Left ventricle myocardium superior (tissue), 1 donor: Measurements from ENCODE around the gene CBX5. TPM values are rescaled to one million over a fixed set of nuclear protein-coding genes. Genes with fewer than 3 reads are reported as not detected.
A peak's percentile ranks its signal among the peaks of the same experiment; 100 is the strongest.
"Not testable (repeated sequence)": the region's sequence is repeated elsewhere in the genome, so short reads cannot be mapped to it uniquely, and the experiment has no call there.

ENCODE experiments used
- ATAC-seq: fragments of 200-7000 bp; cut with Tn5 transposase; one replicate; pipeline ENCODE4 v1.9.1; 2020; ENCODE audit warnings: mild to moderate bottlenecking, moderate library complexity
- DNase-seq: peaks from one replicate; pipeline ENCODE4 v3.0.0-alpha.2; 2020
- intact Hi-C: fragments of 100-400 bp; cut with micrococcal nuclease; formaldehyde crosslinking; loops from one replicate; pipeline ENCODE4 v1.11.0; 2022
- long read RNA-seq: library from polyadenylated mRNA; unstranded; transcript quantifications from one replicate; pipeline ENCODE4 v2.0.0, GENCODE V29; 2021
- total RNA-seq: library from RNA; stranded (reverse); fragmentation: NEBNext Ultra II Directional; extraction: Animal tissue kit (Norgen Biotek cat#: 25700); gene quantifications from one replicate; pipeline ENCODE4 v1.2.1, GENCODE V29; 2021
- donor health status: DM: no; HTN: yes; CAD: no; lungs with severe emphysema.

CBX5 gene
- 48.0 TPM for total RNA-seq
- long read RNA-seq, full-length matches to known transcripts = 59 of 70 reads
- long read RNA-seq, partial matches to known transcripts = 4 of 70 reads
- long read RNA-seq, other reads (novel, unspliced or antisense) = 7 of 70 reads

DNA sequence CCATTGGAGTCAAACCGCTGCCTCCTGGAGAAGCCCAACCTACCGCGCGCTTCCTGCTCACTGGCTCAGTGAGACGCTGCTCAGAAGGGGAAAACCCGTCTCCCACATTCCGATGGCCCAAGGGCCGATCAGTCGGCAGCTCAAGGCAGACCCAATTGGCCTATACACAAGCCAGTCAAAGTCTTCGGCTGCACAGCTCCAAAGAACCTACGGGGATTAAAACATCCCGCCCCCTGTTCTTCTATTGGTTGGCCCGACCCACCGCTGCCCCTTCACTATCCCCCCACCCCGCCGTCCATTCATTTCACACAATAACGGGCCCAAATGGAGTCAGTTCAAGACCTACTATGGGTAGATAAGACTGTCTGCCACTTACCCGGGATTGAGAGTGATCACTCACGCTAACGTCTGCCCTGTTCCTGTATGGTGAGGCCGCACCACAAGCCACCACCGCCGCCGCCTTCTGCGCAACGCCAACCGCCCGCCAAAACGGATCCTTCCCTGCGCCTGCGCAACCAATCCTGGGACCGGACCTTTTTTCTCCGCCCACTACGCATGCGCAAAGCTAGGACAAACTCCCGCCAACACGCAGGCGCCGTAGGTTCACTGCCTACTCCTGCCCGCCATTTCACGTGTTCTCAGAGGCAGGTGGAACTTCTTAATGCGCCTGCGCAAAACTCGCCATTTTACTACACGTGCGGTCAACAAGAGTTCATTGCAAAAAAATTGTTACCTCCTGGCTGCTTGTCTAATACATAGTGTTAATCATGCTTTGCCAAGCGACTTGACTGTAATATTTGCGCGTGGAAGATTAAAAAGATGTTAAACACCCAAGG lies at the start of gene CBX5:
TSS of gene CBX5 (minus strand) at position 491 of the 836 bp plus-strand sequence. CDS start 22,472 bp downstream, outside the sequence.
- intact Hi-C loops = no loop called here
- peak; percentile 98 for DNase-seq
- ATAC-seq = peak; percentile 88

DNA sequence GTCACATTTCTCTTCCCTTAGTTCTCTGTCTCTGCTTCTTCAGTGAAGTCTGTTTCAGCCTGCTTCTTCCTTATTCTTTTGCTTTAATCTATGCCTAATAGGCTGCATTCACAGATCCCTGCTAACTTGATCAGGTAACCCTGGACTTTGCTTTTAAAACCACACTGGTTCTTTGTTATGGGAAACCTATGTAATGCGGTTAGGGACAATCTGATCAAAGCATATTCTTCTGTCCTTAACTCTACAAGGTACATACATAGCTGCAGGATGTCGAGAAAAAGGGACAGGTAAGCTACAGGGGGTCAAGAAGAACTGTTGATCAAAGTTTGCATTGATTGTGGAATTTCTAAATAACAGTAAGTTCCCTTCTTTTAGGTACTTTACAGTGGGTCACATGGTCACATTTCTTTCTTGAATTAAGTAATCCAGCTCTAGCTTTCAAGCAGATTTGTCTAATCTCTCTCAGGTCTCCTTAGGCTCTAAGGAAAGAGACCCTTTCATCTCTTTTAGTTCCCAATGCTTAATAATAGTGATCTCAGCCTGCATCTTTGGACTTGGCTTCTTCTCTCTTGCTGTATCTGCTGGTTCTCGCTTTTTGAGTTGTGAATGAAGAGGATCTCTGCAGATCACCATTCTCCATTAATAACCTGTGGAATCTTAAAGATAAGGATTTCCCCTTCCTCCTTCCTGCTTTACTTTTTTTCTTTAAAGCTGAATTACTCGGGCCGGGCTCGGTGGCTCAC lies 48.8 kb upstream of the CBX5 start:
- intact Hi-C loops = no loop called here

DNA sequence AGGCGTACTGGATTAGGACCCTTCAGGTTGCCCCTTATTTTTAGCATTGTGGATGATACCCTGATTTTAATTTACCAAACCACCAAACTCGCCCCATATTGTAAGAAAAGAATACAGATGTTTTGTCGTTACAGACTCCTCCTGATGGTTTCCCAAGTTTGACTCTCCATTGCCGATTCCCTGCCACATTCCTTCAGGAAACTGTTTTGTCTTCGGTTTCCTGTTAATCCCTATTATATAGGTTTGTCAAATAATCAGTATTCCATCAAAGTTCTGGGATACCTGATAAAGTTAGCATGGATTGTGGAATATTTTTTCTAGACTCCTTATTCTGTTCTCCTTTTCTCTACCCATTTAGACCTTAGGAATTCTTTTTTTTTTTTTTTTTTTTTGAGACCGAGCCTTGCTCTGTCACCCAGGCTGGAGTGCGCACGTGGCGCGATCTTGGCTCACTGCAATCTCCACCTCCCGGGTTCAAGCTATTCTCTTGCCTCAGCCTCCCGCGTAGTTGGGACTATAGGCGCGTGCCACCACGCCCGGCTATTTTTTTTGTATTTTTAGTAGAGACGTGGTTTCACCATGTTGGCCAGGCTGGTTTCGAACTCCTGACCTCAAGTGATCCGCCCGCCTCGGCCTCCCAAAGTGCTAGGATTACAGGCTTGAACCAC lies 45.7 kb upstream of the CBX5 start:
- intact Hi-C loops, ATAC-seq, DNase-seq: not testable (repeated sequence)

More for the DNA sequence above, 48.8 kb upstream of the CBX5 start:
- no peak for ATAC-seq
- no peak for DNase-seq

DNA sequence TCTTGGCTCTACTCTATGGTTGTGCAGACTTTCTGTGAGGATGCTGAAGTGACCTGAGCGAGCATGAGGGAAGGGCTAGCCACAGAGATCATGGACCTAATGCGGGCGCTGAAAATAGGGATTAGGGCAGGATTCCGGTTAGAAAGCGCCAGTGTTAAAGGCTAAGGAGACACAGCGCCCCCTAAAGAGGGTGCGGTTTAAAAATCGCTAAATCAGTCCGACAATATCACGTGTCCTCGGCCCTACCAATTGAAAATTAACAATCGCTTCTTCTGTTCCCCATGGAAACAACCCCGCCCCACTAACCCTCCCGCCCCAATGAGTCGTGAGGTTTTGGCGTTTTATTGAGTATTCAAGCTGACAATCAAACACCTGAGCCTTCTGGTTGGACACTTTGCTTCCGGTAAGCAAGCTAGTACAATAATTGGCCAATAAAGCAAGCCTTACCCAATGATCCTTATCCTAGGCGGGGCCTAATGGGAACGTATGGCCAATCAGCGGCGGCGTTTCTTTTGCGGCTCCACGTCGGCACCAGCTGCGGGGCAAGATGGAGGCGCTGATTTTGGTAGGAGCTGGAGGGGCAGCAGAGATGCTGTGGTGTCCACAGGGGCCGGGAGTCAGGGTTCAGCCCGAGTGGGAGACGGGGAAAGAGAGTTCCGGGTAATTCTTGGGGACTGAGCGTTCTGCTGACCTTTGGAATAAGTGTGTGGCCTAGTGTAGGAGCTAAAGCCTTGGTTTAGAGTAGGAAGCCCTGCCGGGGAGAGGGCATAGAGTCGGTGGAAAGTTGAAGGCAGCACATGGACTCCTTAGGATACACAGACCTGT lies 44.9 kb upstream of the CBX5 start, which contains the start of gene COPZ1:
TSS of gene COPZ1 (plus strand) at position 515 of the 825 bp plus-strand sequence. CDS start at position 548, 33 bp downstream.
- intact Hi-C loops = no loop called here
- DNase-seq (peak; percentile 94), ATAC-seq (peak; percentile 99)

DNA sequence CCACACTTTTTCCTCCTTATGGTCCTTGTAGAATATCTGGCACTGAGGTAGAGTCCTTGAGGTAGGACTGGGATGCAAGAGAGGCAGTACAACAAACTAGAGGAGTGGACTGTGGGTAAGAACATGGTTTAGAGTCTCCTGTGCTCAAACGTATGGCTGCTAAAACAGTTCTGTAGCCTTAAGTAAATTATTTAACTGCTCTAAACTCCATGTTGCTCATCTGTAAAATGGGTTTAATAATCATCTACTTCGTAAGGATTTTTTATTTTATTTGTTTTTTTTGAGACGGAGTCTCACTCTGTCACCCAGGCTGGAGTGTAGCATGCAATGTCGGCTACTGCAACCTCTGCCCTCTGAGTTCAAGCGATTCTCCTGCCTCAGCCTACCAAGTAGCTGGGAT lies 41.4 kb upstream of the CBX5 start:
- no peak for ATAC-seq
- DNase-seq = no peak
- intact Hi-C loops = no loop called here

DNA sequence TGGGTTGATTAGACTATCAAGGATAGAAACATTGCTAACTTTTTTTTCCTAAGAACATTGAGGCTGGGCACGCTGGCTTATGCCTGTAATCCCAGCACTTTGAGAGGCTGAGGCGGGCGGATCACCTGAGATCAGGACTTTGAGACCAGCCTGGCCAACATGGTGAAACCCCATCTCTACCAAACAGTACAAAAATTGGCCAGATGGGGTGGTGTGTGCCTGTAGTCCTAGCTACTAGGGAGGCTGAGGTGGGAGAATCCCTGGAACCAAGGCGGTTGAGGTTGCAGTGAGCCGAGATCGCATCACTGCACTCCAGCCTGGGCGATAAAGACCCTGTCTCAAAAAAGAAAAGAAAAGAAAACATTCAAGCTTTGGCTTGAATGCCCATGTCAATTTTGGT lies 32.4 kb upstream of the CBX5 start:
- ATAC-seq, intact Hi-C loops, DNase-seq: not testable (repeated sequence)

DNA sequence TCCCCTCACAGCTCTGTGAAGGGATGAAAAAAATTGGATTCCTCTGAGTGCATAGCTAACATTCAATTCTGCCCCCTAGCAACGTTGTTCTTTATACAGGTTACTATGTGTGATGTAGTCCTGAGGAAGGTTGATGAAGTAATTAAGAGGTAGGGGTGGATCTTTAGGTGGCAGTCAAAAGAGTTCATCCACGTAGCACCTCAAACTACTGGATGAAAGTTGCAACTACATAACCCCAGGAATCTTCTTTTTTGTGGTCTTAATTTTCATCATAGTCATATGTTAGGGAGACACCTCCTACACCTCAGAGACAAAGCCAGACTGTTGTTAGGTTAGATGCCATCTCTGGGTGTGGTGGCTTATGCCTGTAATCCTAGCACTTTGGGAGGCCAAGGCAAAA lies 31.1 kb upstream of the CBX5 start:
- ATAC-seq (no peak), DNase-seq (no peak)
- intact Hi-C loops = no loop called here

DNA sequence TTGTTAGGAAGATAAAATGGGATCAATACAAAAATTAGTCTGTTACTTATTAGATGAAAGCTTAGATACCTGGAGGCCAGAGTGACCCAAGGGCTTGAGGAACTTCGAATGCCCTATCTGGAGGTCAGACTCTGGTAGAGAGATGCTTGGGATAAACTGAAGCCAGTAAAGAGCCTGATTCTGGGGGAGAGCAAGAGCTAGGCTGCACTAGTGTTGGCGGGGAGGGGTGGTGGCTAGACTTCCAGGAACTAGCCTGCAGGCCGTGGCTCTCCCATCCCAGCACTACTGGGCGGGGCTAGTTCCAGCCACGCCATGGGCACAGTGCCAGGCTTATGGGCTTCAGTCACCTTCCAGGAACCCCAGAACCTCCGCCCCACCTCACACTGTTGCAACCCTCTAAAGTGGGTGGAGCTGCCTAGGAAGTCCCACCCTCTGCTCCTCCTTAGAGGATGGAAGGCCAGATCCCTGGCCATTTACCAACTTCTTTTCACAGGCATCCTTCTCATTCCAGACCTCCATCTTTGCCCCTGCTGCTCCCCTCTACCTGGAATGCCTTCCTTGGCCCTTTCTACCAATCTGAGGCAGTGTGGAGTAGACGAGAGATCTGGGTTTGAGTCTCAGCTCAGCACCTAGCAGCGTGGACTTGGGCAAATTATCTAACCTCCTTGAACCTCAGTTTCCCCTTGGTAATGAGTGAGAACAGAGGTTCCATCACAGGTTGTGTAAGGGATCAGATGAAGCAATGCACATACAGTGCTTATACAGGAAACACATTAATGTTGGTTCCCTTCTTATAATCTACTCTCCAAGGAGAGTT lies 27.2 kb upstream of the CBX5 start:
- intact Hi-C loops = no loop called here
- ATAC-seq = peak; percentile 82
- DNase-seq = peak; percentile 81

DNA sequence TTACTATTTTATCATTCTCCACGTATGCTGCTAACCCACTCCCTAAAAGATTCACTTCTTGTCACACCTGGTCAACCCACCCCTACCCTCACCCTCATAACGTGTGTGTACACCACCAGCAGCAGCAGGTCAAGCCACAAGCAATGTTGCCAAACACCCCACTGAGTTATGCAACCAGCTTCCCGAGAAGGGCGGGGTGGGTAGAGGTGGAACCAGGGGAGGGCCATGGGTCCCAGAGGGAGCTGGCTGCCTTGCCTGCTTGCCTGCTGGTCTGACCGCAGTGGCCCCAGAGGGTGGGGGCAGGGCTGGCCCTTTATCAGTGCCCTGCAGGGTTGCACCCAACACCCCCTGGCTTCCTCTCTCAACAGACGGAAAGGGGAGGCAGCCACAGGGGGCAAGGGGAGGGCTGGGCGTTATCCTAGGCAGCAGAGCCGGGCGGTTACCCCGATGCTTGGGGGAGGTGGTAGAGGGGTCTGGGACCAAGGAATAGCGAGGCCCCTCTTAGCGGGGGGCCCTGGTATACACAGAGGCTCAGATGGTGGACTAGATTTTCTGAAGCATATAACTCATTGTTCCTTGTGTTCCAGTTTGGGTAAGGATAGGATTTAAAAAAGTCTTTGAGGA lies 24.4 kb upstream of the CBX5 start:
- DNase-seq (peak; percentile 77), ATAC-seq (peak; percentile 77)
- intact Hi-C loops = no loop called here

DNA sequence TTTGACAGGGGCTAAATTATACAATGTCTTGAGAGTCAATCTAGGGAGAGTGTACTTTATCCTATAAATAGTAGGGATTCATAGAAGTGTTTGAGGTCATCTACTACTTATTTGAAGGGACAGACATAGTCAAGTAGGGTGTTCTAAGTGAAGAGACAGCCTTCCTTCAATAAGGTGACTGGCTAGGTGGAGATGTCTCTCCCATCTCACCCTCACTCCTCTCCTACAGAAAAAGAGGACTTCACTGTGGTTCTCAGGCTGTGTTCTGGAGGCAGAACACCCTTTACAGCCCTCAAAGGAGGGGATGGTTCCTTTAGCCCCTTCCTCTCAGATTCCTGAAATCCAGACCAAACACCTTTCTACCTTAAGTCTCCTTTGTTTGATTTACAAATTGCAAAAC lies 23.7 kb upstream of the CBX5 start:
- ATAC-seq (no peak), DNase-seq (no peak)
- intact Hi-C loops = no loop called here

DNA sequence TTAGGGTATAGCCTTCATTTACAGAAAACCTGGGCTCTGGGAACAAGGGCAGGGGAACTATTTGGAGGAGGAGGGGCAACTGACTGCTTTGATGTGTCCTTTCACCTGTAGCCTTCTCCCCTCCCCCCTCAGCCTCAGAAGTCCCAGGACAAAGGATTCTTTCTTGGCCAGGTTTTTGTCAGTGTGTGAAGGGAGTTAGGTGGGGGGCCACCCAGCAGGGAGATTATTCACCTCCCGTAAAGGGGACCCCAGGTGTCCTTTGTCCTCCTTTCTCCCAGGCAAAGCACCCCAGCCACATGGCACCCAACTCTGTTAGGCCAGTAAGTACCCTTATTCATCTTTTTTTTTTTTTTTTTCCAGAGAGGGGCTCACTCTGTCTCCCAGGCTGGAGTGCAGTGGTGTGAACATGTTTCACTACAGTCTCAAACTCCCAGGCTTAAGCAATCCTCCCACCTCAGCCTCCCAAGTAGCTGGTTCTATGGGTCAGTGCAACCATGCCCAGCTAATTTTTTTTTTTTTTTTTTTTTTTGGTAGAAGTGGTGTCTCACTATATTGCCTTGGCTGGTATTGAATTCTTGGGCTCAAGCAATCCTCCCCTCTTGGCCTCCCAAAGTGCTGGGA lies 21.6 kb upstream of the CBX5 start:
- intact Hi-C loops = no loop called here
- DNase-seq = no peak
- ATAC-seq = no peak

DNA sequence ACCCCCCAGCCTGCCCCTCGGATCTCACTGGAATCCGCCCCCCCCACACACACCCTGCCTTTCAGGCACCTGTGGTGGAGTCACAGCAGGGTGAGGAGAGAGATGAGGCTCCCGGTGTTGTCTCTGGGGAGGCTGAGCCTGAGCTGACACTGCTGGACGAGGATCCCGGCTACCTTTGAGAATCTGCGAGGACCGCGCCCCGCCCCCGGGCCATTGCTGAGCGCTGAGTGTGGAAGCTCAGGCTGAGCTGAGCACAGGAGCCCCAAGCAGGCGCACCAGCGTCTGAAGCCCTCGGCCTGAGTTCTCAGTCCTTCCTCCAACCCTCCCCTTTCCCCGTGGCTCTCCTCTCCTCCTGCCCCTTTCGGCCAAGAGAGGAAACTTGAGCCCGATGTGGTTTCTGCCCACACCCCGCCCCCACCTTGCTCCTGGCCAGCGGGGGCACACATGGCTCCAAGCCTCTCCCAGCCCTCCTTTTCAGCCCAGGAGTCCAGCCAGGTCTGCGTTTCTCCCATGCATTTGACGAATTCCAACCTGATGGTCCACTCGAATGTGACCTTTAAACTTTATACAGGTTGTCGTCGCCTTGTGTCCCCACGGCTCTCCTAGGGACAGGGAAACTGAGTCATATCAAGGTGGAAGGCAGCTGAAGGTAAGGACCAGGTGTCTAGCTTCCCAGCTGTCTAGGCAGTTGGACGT lies 21.0 kb upstream of the CBX5 start, which contains the start of gene NFE2:
TSS of gene NFE2 (minus strand) at position 284 of the 696 bp plus-strand sequence. CDS start 5,767 bp downstream, outside the sequence.
- ATAC-seq (peak; percentile 62), DNase-seq (peak; percentile 64)
- intact Hi-C loops = no loop called here

DNA sequence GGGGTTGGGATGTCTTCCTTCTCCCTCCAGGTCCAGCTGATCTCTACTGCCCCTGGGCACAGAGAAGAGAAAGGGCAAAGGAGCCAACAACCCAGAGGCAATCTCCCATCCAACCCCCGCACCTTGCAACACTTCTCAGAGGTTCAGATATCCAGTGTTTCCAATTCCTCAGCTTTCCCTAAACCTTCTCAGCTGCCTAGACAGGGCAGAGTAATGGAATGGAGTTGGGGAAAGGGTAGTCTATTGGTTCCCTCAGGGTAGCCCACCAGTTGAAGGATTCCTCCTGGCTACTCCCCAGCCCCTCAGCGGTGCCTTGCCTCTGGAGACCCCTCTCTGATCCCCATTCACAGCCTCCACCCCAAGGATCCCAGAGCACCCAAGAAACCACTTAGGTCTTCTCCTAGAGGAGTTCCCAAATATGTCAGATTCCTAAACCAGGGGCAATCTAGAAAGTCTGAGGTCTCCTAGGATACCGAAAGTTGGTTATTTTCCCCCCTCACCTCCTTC lies 20.4 kb upstream of the CBX5 start:
- DNase-seq (no peak), ATAC-seq (no peak)
- intact Hi-C loops = no loop called here

DNA sequence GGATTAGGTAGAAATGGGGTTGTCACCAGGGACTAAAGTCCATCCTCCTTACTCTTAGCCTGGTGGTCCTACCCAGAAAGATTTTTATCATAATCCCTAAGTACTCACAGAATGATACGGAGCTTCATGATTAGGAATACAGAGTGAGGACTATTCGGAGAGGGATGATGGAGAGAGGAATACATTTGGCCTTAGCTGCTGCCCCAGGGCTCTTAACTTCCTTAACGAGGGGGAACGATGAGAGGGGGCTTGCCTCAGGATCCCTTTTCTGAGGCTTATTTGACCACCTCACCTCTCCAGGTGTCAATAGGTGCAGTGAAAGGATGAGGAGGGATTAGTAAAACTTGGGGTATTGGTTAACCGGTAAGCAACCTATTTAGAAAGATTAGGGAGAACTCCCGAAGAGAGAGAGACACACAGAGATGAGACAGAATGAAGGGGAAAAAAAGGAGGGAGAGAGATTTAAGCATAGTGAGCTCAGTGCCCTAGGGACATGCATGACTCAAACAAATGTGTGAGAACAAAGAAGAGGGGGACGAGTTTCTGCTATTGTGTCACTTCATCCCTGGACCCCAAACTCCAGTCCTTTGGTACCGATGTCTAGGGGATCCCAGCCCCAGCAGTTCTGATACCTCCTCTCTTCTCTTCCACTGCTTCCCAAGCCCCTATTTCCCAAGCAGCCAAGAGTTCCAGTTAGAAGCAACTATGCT lies 19.7 kb upstream of the CBX5 start:
- DNase-seq (no peak), ATAC-seq (no peak)
- intact Hi-C loops = no loop called here

DNA sequence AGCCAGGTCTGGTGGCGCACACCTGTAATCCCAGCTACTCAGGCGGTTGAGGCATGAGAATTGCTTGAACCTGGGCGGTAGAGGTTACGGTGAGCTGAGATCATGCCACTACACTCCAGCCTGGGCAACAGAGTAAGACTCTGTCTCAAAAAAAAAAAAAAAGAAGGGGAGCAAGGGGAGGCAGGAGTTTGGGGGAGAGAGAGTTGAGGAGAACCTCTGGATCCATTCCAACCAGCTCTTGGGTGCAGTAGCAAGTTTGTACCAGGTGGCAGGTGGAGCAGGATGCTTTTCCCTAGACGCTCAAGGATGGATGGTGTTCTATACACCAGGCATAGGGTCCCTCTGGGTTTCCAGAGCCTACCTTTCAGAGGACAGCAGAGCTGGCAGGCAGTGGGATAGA lies 19.0 kb upstream of the CBX5 start:
- ATAC-seq = no peak
- DNase-seq = no peak
- intact Hi-C loops = no loop called here
